HG02642 (cell line): ENCODE data around the gene RDH16.

ENCODE experiments used
- ATAC-seq: cut with Tn5 transposase; IDR thresholded peaks from one replicate; pipeline ENCODE4 v1.9.1; 2021; ENCODE audit warnings: mild to moderate bottlenecking; ENCODE audit not compliant: unreplicated experiment, poor library complexity

RDH16 gene

GRCh38 chr12:56957229-56958052 lies at the start of gene RDH16:
TSS of gene RDH16 (minus strand) at chr12:56957608. CDS start at chr12:56957462, 146 bp downstream.
- ATAC-seq: no peak

- no peak for ATAC-seq
Measured at GRCh38 chr12:57006809-57007475, 49.5 kb upstream of the RDH16 start.

GRCh38 chr12:57005980-57006808 lies 48.8 kb upstream of the RDH16 start, which contains the start of gene ZBTB39:
TSS of gene ZBTB39 (minus strand) at chr12:57006546. CDS start at chr12:57004917, 1,629 bp downstream.
- peak; percentile 84 for ATAC-seq

GRCh38 chr12:57004651-57005050 lies 47.2 kb upstream of the RDH16 start:
- ATAC-seq: no peak

- ATAC-seq: no peak
Measured at GRCh38 chr12:57003395-57003794, 46.0 kb upstream of the RDH16 start.

GRCh38 chr12:57001448-57001906 lies 44.1 kb upstream of the RDH16 start:
- no peak for ATAC-seq

GRCh38 chr12:57000393-57000792 lies 43.0 kb upstream of the RDH16 start:
- no peak for ATAC-seq

- ATAC-seq: no peak
Measured at GRCh38 chr12:56999456-56999855, 42.0 kb upstream of the RDH16 start.

- peak; percentile 75 for ATAC-seq
Measured at GRCh38 chr12:56998981-56999380, 41.6 kb upstream of the RDH16 start.

GRCh38 chr12:56998316-56998715 lies 40.9 kb upstream of the RDH16 start:
- ATAC-seq: no peak

GRCh38 chr12:56996793-56997545 lies 39.6 kb upstream of the RDH16 start:
- ATAC-seq: no peak

- ATAC-seq: no peak
Measured at GRCh38 chr12:56995930-56996496, 38.6 kb upstream of the RDH16 start.

GRCh38 chr12:56995201-56995929 lies 38.0 kb upstream of the RDH16 start:
- ATAC-seq: no peak

GRCh38 chr12:56994231-56994746 lies 36.9 kb upstream of the RDH16 start:
- ATAC-seq: no peak

- ATAC-seq: no peak
Measured at GRCh38 chr12:56993346-56993745, 35.9 kb upstream of the RDH16 start.

- no peak for ATAC-seq
Measured at GRCh38 chr12:56991319-56992246, 34.2 kb upstream of the RDH16 start.

GRCh38 chr12:56990648-56991318 lies 33.4 kb upstream of the RDH16 start:
- ATAC-seq: no peak
